ENCODE measurements around the gene GPR31. TPM values are rescaled to one million over a fixed set of nuclear protein-coding genes. Genes with fewer than 3 reads are reported as not detected.
"Not testable (repeated sequence)": the region's sequence is repeated elsewhere in the genome, so short reads cannot be mapped to it uniquely, and the experiment has no call there.

The GPR31 gene
- total RNA-seq (not detected), polyA plus RNA-seq (not detected), total RNA-seq (0 to 0.08 (median 0) reads per million in 6 experiments)

GRCh38 chr6:167157863-167158262 is at the start of gene GPR31:
Gene GPR31 (minus strand): TSS chr6:167157980. CDS start chr6:167157831, 149 bp downstream.
- ATAC-seq (no peak), DNase-seq (no peak)
- Mint-ChIP-seq H3K36me3 (no peaks in the 10 kb centered on the region), H3K27ac (no peak within 1 kb of the TSS), H3K4me3 (no peak within 1 kb of the TSS), H3K9me3 (no peaks in the 10 kb centered on the region), H3K4me1 (peaks cover 0 to 7% (median 0%) of the 10 kb centered on the region in 4 donors), H3K27me3 (peaks cover 0 to 2% (median 0%) of the 10 kb centered on the region in 5 donors)
- POLR2A ChIA-PET, result no interaction called here

GRCh38 chr6:167207527-167207926 is 49.7 kb upstream of the GPR31 start:
- H3K36me3 Mint-ChIP-seq, result no peaks in the 10 kb centered on the region
- no peak overlapping the region for H3K27ac Mint-ChIP-seq
- peaks cover 0 to 5% (median 0%) of the 10 kb centered on the region in 4 donors for H3K4me1 Mint-ChIP-seq
- peaks cover 4 to 19% (median 10%) of the 10 kb centered on the region in 5 donors for H3K27me3 Mint-ChIP-seq
- DNase-seq (no peak), ATAC-seq (no peak)
- POLR2A ChIA-PET, result no interaction called here
- H3K4me3 Mint-ChIP-seq, result no peak overlapping the region
- no peaks in the 10 kb centered on the region for H3K9me3 Mint-ChIP-seq

GRCh38 chr6:167205316-167205715 is 47.5 kb upstream of the GPR31 start:
- POLR2A ChIA-PET, DNase-seq, H3K4me3 Mint-ChIP-seq, H3K4me1 Mint-ChIP-seq, H3K9me3 Mint-ChIP-seq, ATAC-seq, H3K27ac Mint-ChIP-seq, H3K36me3 Mint-ChIP-seq: not testable (repeated sequence)
- H3K27me3 Mint-ChIP-seq, result peaks cover 9 to 41% (median 25%) of the 10 kb centered on the region in 5 donors

- ATAC-seq, H3K4me1 Mint-ChIP-seq, H3K36me3 Mint-ChIP-seq, H3K27ac Mint-ChIP-seq, H3K4me3 Mint-ChIP-seq, H3K9me3 Mint-ChIP-seq, DNase-seq, POLR2A ChIA-PET: not testable (repeated sequence)
- peaks cover 9 to 46% (median 29%) of the 10 kb centered on the region in 5 donors for H3K27me3 Mint-ChIP-seq
Observed at GRCh38 chr6:167204059-167204348, 46.2 kb upstream of the GPR31 start.

GRCh38 chr6:167203261-167204058 is 45.7 kb upstream of the GPR31 start:
- H3K27ac Mint-ChIP-seq, H3K4me1 Mint-ChIP-seq, DNase-seq, ATAC-seq, H3K36me3 Mint-ChIP-seq, H3K4me3 Mint-ChIP-seq, POLR2A ChIA-PET, H3K9me3 Mint-ChIP-seq: not testable (repeated sequence)
- peaks cover 11 to 51% (median 25%) of the 10 kb centered on the region in 5 donors for H3K27me3 Mint-ChIP-seq

GRCh38 chr6:167202613-167203012 is 44.8 kb upstream of the GPR31 start:
- peaks cover 13 to 58% (median 25%) of the 10 kb centered on the region in 5 donors for H3K27me3 Mint-ChIP-seq
- H3K9me3 Mint-ChIP-seq, H3K4me3 Mint-ChIP-seq, H3K4me1 Mint-ChIP-seq, POLR2A ChIA-PET, ATAC-seq, H3K27ac Mint-ChIP-seq, DNase-seq, H3K36me3 Mint-ChIP-seq: not testable (repeated sequence)

GRCh38 chr6:167200806-167201205 is 43.0 kb upstream of the GPR31 start:
- Mint-ChIP-seq H3K4me3 (no peak overlapping the region), H3K9me3 (no peaks in the 10 kb centered on the region), H3K4me1 (no peaks in the 10 kb centered on the region), H3K36me3 (no peaks in the 10 kb centered on the region), H3K27me3 (peaks cover 9 to 44% (median 22%) of the 10 kb centered on the region in 5 donors), H3K27ac (no peak overlapping the region)
- no peak for DNase-seq
- POLR2A ChIA-PET, result no interaction called here
- ATAC-seq, result no peak

GRCh38 chr6:167195941-167196610 is 38.3 kb upstream of the GPR31 start:
- H3K36me3 Mint-ChIP-seq, ATAC-seq, H3K9me3 Mint-ChIP-seq, POLR2A ChIA-PET, DNase-seq, H3K4me3 Mint-ChIP-seq, H3K4me1 Mint-ChIP-seq: not testable (repeated sequence)
- peaks cover 8 to 25% (median 12%) of the 10 kb centered on the region in 5 donors for H3K27me3 Mint-ChIP-seq
- peak overlapping the region in 1 of 10 donors; percentile 37 for H3K27ac Mint-ChIP-seq

- ATAC-seq, H3K4me3 Mint-ChIP-seq, DNase-seq, H3K9me3 Mint-ChIP-seq, H3K36me3 Mint-ChIP-seq, H3K4me1 Mint-ChIP-seq, H3K27ac Mint-ChIP-seq, POLR2A ChIA-PET: not testable (repeated sequence)
- H3K27me3 Mint-ChIP-seq, result peaks cover 0 to 18% (median 8%) of the 10 kb centered on the region in 5 donors
Observed at GRCh38 chr6:167193515-167194125, 35.8 kb upstream of the GPR31 start.

- H3K36me3 Mint-ChIP-seq, DNase-seq, H3K4me3 Mint-ChIP-seq, H3K9me3 Mint-ChIP-seq, POLR2A ChIA-PET, H3K27ac Mint-ChIP-seq, H3K27me3 Mint-ChIP-seq, H3K4me1 Mint-ChIP-seq, ATAC-seq: not testable (repeated sequence)
Observed at GRCh38 chr6:167191043-167191583, 33.3 kb upstream of the GPR31 start.

- H3K36me3 Mint-ChIP-seq, H3K4me1 Mint-ChIP-seq, H3K27me3 Mint-ChIP-seq, DNase-seq, H3K9me3 Mint-ChIP-seq, H3K27ac Mint-ChIP-seq, POLR2A ChIA-PET, H3K4me3 Mint-ChIP-seq, ATAC-seq: not testable (repeated sequence)
Observed at GRCh38 chr6:167187275-167187674, 29.5 kb upstream of the GPR31 start.

- H3K27me3 Mint-ChIP-seq, H3K9me3 Mint-ChIP-seq, H3K4me1 Mint-ChIP-seq, DNase-seq, ATAC-seq, POLR2A ChIA-PET, H3K27ac Mint-ChIP-seq, H3K4me3 Mint-ChIP-seq, H3K36me3 Mint-ChIP-seq: not testable (repeated sequence)
Observed at GRCh38 chr6:167185101-167185500, 27.3 kb upstream of the GPR31 start.

GRCh38 chr6:167182913-167183314 is 25.1 kb upstream of the GPR31 start:
- H3K36me3 Mint-ChIP-seq, POLR2A ChIA-PET, DNase-seq, H3K9me3 Mint-ChIP-seq, H3K4me3 Mint-ChIP-seq, H3K27ac Mint-ChIP-seq, H3K4me1 Mint-ChIP-seq, H3K27me3 Mint-ChIP-seq: not testable (repeated sequence)
- peak; percentile 68 to 73 for ATAC-seq

Data from naive thymus-derived CD8-positive, alpha-beta T cell (primary cell).